H1 (cell line): ENCODE results near the gene RPL18A.

Experiments used
- TCF12 ChIP-seq: IDR thresholded peaks from 2 replicates; pipeline ENCODE4 v1.6.1; 2011; ENCODE audit warnings: low read depth, mild to moderate bottlenecking, low read length
- TF ChIP-seq, protein P1 (sequence below), 3 experiments: IDR thresholded peaks; 1 replicate in 2 of 3; 2 replicates in 1 of 3; pipeline versions ENCODE4 v1.5.1 to v1.6.1; 2011; ENCODE audit warnings: low read length in 3 of 3, mild to moderate bottlenecking in 3 of 3, inconsistent platforms in 2 of 3, low read depth in 1 of 3, moderate library complexity in 1 of 3; ENCODE audit not compliant: insufficient read depth in 1 of 3; ENCODE audit errors: control extremely low read depth in 1 of 3

DNA sequence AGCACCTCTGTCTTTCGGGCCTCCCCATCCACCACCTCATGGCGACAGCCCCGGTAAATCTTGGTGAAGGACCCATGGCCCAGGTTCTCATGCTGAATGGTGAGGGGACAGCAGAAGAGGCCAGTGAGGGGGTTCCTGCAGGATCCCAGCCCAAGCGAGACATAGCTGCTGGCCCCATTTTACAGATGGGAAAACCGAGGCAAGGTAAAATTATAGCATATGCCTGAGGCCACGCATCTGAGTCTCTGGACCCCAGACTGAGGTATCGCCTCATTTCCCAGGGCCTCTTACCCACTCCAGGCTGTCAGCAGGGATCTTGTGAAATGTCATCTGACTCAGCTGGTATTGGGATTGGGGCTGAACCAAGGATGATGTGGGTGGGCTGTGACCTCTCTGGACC lies 21.7 kb upstream of the RPL18A start:
- no peak for TF ChIP-seq TCF12
- TF ChIP-seq, protein P1, sequence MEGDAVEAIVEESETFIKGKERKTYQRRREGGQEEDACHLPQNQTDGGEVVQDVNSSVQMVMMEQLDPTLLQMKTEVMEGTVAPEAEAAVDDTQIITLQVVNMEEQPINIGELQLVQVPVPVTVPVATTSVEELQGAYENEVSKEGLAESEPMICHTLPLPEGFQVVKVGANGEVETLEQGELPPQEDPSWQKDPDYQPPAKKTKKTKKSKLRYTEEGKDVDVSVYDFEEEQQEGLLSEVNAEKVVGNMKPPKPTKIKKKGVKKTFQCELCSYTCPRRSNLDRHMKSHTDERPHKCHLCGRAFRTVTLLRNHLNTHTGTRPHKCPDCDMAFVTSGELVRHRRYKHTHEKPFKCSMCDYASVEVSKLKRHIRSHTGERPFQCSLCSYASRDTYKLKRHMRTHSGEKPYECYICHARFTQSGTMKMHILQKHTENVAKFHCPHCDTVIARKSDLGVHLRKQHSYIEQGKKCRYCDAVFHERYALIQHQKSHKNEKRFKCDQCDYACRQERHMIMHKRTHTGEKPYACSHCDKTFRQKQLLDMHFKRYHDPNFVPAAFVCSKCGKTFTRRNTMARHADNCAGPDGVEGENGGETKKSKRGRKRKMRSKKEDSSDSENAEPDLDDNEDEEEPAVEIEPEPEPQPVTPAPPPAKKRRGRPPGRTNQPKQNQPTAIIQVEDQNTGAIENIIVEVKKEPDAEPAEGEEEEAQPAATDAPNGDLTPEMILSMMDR (IDR thresholded peaks at IDR 0.05; ENCODE audit: control extremely low read depth in 1 of 3, insufficient read depth in 1 of 3, low read depth in 1 of 3, low read length in 3 of 3): no peak
